BE2C (cell line): ENCODE measurements around the gene CYP3A5.
"Not testable (repeated sequence)": the region's sequence is repeated elsewhere in the genome, so short reads cannot be mapped to it uniquely, and the experiment has no call there.

ENCODE experiments used
- DNase-seq: peaks from one replicate; pipeline ENCODE4 v3.0.0-alpha.2; 2020
- H3K27me3 ChIP-seq: fragments of 250-450 bp; sonication (Bioruptor Pico); 2 replicates; pipeline ENCODE4 v1.5.1; 2020; ENCODE audit warnings: mild to moderate bottlenecking
- H3K36me3 ChIP-seq: fragments of 250-450 bp; sonication (Bioruptor Pico); 2 replicates; pipeline ENCODE4 v1.5.1; 2020; ENCODE audit warnings: mild to moderate bottlenecking
- H3K4me1 ChIP-seq: fragments of 250-450 bp; sonication (Bioruptor Pico); 2 replicates; pipeline ENCODE4 v1.5.1; 2020
- H3K4me3 ChIP-seq: 2 replicates; pipeline ENCODE4 v1.5.1; 2011; ENCODE audit warnings: low read depth, low read length
- H3K9me3 ChIP-seq: fragments of 250-450 bp; sonication (Bioruptor Pico); 2 replicates; pipeline ENCODE4 v1.5.1; 2020
- TF ChIP-seq, protein P1 (sequence below): IDR thresholded peaks from 2 replicates; pipeline ENCODE4 v1.5.1; 2012; ENCODE audit warnings: mild to moderate bottlenecking, low read depth, low read length

The CYP3A5 gene

DNA sequence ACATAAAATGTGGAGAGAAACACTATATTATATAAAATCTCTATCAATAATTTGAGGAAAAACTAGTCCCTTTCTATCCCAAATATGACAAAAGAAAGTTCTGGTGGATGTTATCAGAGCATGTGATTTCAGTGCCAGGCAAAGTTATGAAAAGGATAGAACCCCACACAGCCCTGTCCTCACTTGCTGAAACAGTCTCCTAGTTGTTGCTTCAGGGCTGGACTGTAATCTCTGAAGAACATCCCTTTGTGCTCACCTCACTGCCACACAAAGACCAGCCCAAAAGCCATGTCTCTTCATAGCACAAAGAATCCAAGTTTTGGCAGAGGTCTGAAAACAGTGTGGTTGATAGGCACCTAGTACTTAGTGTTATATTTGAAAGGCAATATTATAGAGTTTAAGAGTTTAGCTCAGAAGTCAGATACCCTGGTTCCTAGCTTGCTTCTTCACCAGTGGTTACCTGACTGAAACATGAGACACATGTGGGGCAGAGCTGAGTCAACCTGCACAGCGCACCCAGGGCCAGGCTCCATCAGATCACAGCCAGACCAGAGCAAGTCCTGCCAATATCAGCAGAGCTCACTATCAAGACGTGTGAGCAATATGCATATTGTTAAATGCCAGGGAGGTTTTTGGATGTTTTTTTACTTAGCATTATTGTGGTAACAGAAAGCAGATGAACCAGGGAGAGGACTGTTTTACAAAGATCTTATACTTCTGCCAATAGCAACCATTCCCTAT lies 30.2 kb upstream of the CYP3A5 start:
- H3K27me3 ChIP-seq, result peaks cover 2% of the 10 kb centered on the region; the same call in 1 of the 2 replicates
- H3K4me3 ChIP-seq, result no peak overlapping the region
- H3K36me3 ChIP-seq, result no peaks in the 10 kb centered on the region
- H3K9me3 ChIP-seq, result no peaks in the 10 kb centered on the region
- no peak for DNase-seq
- TF ChIP-seq, protein P1, sequence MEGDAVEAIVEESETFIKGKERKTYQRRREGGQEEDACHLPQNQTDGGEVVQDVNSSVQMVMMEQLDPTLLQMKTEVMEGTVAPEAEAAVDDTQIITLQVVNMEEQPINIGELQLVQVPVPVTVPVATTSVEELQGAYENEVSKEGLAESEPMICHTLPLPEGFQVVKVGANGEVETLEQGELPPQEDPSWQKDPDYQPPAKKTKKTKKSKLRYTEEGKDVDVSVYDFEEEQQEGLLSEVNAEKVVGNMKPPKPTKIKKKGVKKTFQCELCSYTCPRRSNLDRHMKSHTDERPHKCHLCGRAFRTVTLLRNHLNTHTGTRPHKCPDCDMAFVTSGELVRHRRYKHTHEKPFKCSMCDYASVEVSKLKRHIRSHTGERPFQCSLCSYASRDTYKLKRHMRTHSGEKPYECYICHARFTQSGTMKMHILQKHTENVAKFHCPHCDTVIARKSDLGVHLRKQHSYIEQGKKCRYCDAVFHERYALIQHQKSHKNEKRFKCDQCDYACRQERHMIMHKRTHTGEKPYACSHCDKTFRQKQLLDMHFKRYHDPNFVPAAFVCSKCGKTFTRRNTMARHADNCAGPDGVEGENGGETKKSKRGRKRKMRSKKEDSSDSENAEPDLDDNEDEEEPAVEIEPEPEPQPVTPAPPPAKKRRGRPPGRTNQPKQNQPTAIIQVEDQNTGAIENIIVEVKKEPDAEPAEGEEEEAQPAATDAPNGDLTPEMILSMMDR, result no peak
- no peaks in the 10 kb centered on the region for H3K4me1 ChIP-seq

DNA sequence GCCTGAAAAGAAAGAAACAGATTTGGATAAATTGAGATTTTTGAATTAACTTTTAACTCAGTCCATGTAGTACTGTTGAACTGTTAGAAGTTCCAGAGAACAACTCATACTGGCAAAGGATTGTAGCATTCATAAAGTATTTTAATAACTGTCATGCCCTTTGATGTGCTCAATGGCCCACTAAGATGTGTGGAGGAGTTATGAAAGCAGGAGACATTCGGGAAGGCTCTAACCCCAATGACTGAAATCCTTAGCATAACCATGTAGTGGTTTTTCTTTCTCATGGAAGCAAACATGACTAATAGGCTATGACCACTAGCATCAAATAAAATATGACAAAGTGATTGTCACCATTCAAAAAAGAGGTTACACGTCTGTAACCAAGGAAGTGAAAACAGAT lies 29.5 kb upstream of the CYP3A5 start:
- Histone ChIP-seq H3K4me3 (no peak overlapping the region), H3K4me1 (no peaks in the 10 kb centered on the region), H3K9me3 (no peaks in the 10 kb centered on the region), H3K36me3 (no peaks in the 10 kb centered on the region), H3K27me3 (0 out of 2 replicates have a peak, but pooled peaks cover 3% of the 10 kb centered on the region)
- TF ChIP-seq, protein P1, result no peak
- DNase-seq, result no peak

DNA sequence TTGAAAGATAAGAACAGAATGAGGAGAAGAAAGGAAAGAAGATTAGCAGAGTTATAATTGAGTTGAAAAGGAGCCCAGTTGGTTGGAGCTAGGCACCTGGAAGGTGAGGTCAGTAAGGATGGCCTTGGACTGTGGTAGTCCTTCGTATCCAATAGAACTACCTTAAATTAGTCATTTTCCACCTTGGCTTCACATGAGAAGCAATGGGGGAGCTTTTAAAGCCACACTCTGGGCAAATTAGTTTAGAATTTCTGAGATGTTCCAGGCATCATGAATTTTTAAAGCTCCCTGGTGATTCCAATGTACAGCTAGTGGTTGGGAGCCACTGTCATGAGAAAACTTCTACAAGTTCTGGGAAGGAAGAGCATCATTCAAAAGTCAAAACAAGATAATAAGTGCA lies 27.3 kb upstream of the CYP3A5 start:
- TF ChIP-seq, protein P1, result no peak
- 0 out of 2 replicates have a peak, but pooled peaks cover 3% of the 10 kb centered on the region for H3K27me3 ChIP-seq
- no peaks in the 10 kb centered on the region for H3K9me3 ChIP-seq
- H3K36me3 ChIP-seq, result no peaks in the 10 kb centered on the region
- no peaks in the 10 kb centered on the region for H3K4me1 ChIP-seq
- no peak overlapping the region for H3K4me3 ChIP-seq
- no peak for DNase-seq

DNA sequence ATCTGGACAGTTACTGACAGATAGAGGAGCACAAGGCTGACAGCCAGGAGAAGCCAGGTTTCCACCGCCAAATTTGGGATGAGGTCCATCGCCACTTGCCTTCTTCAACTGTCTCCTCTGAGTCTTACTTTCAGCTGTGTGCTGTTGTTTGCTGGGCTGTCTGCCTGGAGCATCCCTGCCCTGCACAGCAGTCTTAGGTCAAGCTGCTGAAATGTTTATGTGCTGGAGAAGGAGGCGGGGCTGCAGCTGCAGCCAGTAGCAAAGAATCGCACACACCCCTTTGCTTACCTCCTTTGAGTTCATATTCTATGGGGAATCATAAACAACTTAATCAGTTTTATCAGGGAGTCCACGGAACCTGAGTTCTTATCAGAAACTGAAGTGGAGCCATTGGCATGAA lies 20.1 kb upstream of the CYP3A5 start:
- no peaks in the 10 kb centered on the region for H3K36me3 ChIP-seq
- no peaks in the 10 kb centered on the region for H3K9me3 ChIP-seq
- H3K27me3 ChIP-seq, result peaks cover 3% of the 10 kb centered on the region; the same call in 1 of the 2 replicates
- H3K4me3 ChIP-seq, result no peak overlapping the region
- TF ChIP-seq, protein P1, result no peak
- H3K4me1 ChIP-seq, result no peaks in the 10 kb centered on the region
- DNase-seq, result no peak

DNA sequence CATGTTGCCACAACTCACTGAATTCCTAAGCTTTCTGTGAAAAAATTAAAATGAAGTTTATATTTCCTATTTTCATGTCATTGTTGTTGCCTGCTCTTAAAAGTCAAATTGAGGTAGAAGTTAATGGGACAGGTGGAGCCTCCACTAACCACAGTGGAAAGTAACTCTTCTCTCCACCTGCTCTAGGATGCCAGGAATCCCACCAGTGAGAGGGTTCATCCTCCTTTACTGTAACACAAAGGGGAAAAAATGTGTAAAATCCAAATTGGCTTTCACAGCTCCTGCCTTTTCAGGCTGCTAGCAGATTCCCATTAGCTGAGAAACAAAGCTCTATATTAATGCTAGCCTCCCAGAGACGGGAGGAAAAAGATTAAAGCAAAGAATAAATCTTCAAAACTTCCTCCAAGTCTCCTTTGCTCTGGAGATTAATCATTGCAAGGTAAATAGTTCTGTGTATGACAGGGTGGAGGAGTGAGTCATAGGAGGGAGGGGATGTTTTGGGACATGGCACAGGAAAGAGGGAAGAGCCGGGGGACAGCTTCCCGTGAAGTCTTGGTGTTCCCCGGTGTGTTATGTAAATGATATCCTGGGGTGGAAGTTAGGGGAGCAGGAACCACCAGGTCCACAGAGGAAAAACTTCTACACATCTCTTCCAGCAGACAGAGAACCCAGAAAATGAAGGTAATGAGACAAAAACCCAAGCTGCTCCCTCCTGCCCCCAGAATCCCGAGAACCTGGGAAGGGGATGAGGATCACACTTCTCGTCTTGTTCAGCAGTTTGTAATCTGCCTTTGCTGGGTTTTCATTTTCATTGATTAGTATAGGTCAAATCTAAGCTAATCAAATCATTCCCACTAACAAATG lies 19.3 kb upstream of the CYP3A5 start:
- H3K9me3 ChIP-seq, H3K4me3 ChIP-seq, H3K4me1 ChIP-seq, DNase-seq, H3K36me3 ChIP-seq, H3K27me3 ChIP-seq: not testable (repeated sequence)

DNA sequence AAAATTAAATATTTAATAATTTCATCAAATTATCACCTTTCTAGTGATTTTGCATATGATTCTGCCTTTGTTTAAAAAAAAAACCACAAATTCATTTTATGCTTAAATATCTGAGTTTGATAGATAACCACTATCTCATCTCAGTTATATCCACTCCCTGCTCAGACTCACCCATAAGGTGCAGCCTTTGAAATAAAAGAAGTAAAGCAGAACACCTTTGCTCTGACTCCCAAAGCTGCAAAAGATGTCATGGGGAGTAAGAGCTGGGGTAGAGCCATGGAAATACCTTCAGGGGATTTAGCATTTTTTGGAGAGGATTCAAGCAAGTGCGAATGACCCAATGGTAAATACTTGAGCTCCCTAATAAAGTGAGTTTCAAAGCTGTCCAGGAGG lies 15.1 kb upstream of the CYP3A5 start:
- no peaks in the 10 kb centered on the region for H3K36me3 ChIP-seq
- no peaks in the 10 kb centered on the region for H3K4me1 ChIP-seq
- H3K4me3 ChIP-seq, result no peak overlapping the region
- DNase-seq, result no peak
- H3K9me3 ChIP-seq, result no peaks in the 10 kb centered on the region
- TF ChIP-seq, protein P1, result no peak
- peaks cover 5% of the 10 kb centered on the region; the same call in 1 of the 2 replicates for H3K27me3 ChIP-seq
